GM12878 (cell line): Measurements from ENCODE around the gene MYO1D.

Experiments
- E2F4 ChIP-seq: IDR thresholded peaks from 2 replicates; pipeline ENCODE4 v1.6.1; 2012; ENCODE audit warnings: low read depth, low read length, improper control_type of control experiment
- EP300 ChIP-seq, 2 experiments: fragments of 150-350 bp in 1 of 2; IDR thresholded peaks; 2 replicates each; pipeline ENCODE4 v1.6.1; 2011 to 2012; ENCODE audit warnings: low read depth in 2 of 2, low read length in 2 of 2, borderline replicate concordance in 1 of 2, improper control_type of control experiment in 1 of 2, inconsistent platforms in 1 of 2; ENCODE audit not compliant: control insufficient read depth in 1 of 2
- JUND ChIP-seq: IDR thresholded peaks from 2 replicates; pipeline ENCODE4 v1.6.1; 2012; ENCODE audit warnings: low read depth, mild to moderate bottlenecking, low read length, improper control_type of control experiment, moderate library complexity
- NBN ChIP-seq: fragments of 450-650 bp; IDR thresholded peaks from 2 replicates; pipeline ENCODE4 v1.6.1; 2016
- NFIC ChIP-seq: IDR thresholded peaks from 2 replicates; pipeline ENCODE4 v1.6.1; 2012; ENCODE audit warnings: low read depth, mild to moderate bottlenecking, inconsistent platforms, low read length, moderate library complexity
- NR2F1 ChIP-seq: fragments of 450-650 bp; conservative IDR thresholded peaks from 2 replicates; pipeline ENCODE4 v1.6.1; 2017; ENCODE audit warnings: mild to moderate bottlenecking
- SMC3 ChIP-seq: IDR thresholded peaks from 2 replicates; pipeline ENCODE4 v1.6.1; 2011; ENCODE audit warnings: low read length, improper control_type of control experiment, borderline replicate concordance
- ZZZ3 ChIP-seq: IDR thresholded peaks from 2 replicates; pipeline ENCODE4 v1.6.1; 2011; ENCODE audit warnings: low read depth; ENCODE audit not compliant: control insufficient read depth, insufficient read length
- TF ChIP-seq, protein P1 (sequence below), 3 experiments: IDR thresholded peaks in 2 of 3; conservative IDR thresholded peaks in 1 of 3; 2 replicates each; pipeline ENCODE4 v1.5.1; 2011; ENCODE audit warnings: low read depth in 3 of 3, low read length in 3 of 3, mild to moderate bottlenecking in 3 of 3, control low read depth in 2 of 3, moderate library complexity in 2 of 3, inconsistent platforms in 1 of 3, mixed read lengths in 1 of 3; ENCODE audit not compliant: control insufficient read depth in 2 of 3, insufficient read depth in 1 of 3; ENCODE audit errors: extremely low read depth in 1 of 3
- TF ChIP-seq, protein P2 (sequence below): fragments of 450-650 bp; IDR thresholded peaks from 2 replicates; pipeline ENCODE4 v1.6.1; 2017; ENCODE audit warnings: mild to moderate bottlenecking, moderate library complexity

DNA sequence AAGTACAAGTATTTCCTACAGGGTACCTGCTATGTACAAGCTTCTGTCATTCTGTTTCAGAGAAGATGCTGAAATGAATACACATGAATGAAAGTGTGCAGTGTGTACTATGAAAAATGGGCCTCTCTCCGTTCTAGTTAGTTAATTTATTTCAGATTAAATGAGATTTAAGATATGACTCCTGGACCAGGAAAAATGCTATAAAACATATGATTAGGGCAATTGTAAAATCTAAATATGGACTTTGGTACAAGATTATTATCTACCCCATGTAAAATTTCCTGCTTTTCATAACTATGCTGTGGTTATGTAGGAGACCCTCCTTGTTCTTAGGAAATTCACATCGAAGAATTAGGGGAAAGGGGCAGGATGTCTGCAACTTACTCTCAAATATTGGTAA, 28.9 kb downstream of the MYO1D start:
- TF ChIP-seq, protein P1, sequence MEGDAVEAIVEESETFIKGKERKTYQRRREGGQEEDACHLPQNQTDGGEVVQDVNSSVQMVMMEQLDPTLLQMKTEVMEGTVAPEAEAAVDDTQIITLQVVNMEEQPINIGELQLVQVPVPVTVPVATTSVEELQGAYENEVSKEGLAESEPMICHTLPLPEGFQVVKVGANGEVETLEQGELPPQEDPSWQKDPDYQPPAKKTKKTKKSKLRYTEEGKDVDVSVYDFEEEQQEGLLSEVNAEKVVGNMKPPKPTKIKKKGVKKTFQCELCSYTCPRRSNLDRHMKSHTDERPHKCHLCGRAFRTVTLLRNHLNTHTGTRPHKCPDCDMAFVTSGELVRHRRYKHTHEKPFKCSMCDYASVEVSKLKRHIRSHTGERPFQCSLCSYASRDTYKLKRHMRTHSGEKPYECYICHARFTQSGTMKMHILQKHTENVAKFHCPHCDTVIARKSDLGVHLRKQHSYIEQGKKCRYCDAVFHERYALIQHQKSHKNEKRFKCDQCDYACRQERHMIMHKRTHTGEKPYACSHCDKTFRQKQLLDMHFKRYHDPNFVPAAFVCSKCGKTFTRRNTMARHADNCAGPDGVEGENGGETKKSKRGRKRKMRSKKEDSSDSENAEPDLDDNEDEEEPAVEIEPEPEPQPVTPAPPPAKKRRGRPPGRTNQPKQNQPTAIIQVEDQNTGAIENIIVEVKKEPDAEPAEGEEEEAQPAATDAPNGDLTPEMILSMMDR (IDR thresholded peaks at IDR 0.05 in 2 of 3, conservative IDR thresholded peaks at IDR 0.05 in 1 of 3; ENCODE audit: control insufficient read depth in 2 of 3, extremely low read depth in 1 of 3, insufficient read depth in 1 of 3, low read depth in 3 of 3, low read length in 3 of 3): no peak
- TF ChIP-seq E2F4 (no peak), SMC3 (no peak), JUND (no peak), NFIC (no peak), NR2F1 (no peak), ZZZ3 (no peak), EP300 (IDR thresholded peaks at IDR 0.05; ENCODE audit: borderline replicate concordance in 1 of 2, control insufficient read depth in 1 of 2, low read depth in 2 of 2, low read length in 2 of 2) (no peak), NBN (no peak)
- TF ChIP-seq, protein P2, sequence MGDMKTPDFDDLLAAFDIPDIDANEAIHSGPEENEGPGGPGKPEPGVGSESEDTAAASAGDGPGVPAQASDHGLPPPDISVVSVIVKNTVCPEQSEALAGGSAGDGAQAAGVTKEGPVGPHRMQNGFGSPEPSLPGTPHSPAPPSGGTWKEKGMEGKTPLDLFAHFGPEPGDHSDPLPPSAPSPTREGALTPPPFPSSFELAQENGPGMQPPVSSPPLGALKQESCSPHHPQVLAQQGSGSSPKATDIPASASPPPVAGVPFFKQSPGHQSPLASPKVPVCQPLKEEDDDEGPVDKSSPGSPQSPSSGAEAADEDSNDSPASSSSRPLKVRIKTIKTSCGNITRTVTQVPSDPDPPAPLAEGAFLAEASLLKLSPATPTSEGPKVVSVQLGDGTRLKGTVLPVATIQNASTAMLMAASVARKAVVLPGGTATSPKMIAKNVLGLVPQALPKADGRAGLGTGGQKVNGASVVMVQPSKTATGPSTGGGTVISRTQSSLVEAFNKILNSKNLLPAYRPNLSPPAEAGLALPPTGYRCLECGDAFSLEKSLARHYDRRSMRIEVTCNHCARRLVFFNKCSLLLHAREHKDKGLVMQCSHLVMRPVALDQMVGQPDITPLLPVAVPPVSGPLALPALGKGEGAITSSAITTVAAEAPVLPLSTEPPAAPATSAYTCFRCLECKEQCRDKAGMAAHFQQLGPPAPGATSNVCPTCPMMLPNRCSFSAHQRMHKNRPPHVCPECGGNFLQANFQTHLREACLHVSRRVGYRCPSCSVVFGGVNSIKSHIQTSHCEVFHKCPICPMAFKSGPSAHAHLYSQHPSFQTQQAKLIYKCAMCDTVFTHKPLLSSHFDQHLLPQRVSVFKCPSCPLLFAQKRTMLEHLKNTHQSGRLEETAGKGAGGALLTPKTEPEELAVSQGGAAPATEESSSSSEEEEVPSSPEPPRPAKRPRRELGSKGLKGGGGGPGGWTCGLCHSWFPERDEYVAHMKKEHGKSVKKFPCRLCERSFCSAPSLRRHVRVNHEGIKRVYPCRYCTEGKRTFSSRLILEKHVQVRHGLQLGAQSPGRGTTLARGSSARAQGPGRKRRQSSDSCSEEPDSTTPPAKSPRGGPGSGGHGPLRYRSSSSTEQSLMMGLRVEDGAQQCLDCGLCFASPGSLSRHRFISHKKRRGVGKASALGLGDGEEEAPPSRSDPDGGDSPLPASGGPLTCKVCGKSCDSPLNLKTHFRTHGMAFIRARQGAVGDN: no peak
